ENCODE results near the gene TTC39C.

- TF ChIP-seq, protein P1, sequence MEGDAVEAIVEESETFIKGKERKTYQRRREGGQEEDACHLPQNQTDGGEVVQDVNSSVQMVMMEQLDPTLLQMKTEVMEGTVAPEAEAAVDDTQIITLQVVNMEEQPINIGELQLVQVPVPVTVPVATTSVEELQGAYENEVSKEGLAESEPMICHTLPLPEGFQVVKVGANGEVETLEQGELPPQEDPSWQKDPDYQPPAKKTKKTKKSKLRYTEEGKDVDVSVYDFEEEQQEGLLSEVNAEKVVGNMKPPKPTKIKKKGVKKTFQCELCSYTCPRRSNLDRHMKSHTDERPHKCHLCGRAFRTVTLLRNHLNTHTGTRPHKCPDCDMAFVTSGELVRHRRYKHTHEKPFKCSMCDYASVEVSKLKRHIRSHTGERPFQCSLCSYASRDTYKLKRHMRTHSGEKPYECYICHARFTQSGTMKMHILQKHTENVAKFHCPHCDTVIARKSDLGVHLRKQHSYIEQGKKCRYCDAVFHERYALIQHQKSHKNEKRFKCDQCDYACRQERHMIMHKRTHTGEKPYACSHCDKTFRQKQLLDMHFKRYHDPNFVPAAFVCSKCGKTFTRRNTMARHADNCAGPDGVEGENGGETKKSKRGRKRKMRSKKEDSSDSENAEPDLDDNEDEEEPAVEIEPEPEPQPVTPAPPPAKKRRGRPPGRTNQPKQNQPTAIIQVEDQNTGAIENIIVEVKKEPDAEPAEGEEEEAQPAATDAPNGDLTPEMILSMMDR (conservative IDR thresholded peaks at IDR 0.05; ENCODE audit: low read length) = no peak
- TF ChIP-seq EZH2phosphoT487 (IDR thresholded peaks at IDR 0.05; ENCODE audit: borderline replicate concordance, low read depth, low read length) = no peak
Measured at GRCh38 chr18:24161304-24161703, 146.8 kb downstream of the TTC39C start.
